ENCODE results near the gene RPL21. TPM values are rescaled to one million over a fixed set of nuclear protein-coding genes. Genes with fewer than 3 reads are reported as not detected.
"Not testable (repeated sequence)": the region's sequence is repeated elsewhere in the genome, so short reads cannot be mapped to it uniquely, and the experiment has no call there.

Gene RPL21
- total RNA-seq, 6 experiments from 2014 or later: 174 to 362 (median 317) TPM

- intact Hi-C loops (cut with DNase I): no loop called here
- no peaks in the 10 kb centered on the region for H3K36me3 ChIP-seq
- H3K9me3 ChIP-seq: no peaks in the 10 kb centered on the region
- H3K4me3 ChIP-seq: no peak overlapping the region
- DNase-seq (no peak), ATAC-seq (no peak)
- 83% methylated on average over 7 of the region's 19 CpGs for WGBS (ENCODE audit: insufficient coverage, low coverage, low lambda C conversion rate, missing lambda C conversion rate)
- no peaks in the 10 kb centered on the region for H3K4me1 ChIP-seq
- no peak overlapping the region for H3K27ac ChIP-seq
- TF ChIP-seq POLR2A (IDR thresholded peaks at IDR 0.05): no peak
- TF ChIP-seq, protein P1, sequence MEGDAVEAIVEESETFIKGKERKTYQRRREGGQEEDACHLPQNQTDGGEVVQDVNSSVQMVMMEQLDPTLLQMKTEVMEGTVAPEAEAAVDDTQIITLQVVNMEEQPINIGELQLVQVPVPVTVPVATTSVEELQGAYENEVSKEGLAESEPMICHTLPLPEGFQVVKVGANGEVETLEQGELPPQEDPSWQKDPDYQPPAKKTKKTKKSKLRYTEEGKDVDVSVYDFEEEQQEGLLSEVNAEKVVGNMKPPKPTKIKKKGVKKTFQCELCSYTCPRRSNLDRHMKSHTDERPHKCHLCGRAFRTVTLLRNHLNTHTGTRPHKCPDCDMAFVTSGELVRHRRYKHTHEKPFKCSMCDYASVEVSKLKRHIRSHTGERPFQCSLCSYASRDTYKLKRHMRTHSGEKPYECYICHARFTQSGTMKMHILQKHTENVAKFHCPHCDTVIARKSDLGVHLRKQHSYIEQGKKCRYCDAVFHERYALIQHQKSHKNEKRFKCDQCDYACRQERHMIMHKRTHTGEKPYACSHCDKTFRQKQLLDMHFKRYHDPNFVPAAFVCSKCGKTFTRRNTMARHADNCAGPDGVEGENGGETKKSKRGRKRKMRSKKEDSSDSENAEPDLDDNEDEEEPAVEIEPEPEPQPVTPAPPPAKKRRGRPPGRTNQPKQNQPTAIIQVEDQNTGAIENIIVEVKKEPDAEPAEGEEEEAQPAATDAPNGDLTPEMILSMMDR (IDR thresholded peaks at IDR 0.05): no peak
- H3K27me3 ChIP-seq: no peaks in the 10 kb centered on the region
Observed at GRCh38 chr13:27219611-27220010, 31.7 kb upstream of the RPL21 start.

GRCh38 chr13:27222100-27222499 lies 29.3 kb upstream of the RPL21 start:
- intact Hi-C loops (cut with DNase I); H3K4me3 ChIP-seq; H3K27me3 ChIP-seq; H3K4me1 ChIP-seq; H3K36me3 ChIP-seq; H3K9me3 ChIP-seq; DNase-seq; ATAC-seq; H3K27ac ChIP-seq: not testable (repeated sequence)
- 83% methylated on average over 1 of the region's 2 CpGs for WGBS (ENCODE audit: insufficient coverage, low coverage, low lambda C conversion rate, missing lambda C conversion rate)

- intact Hi-C loops (cut with DNase I): no loop called here
- H3K4me3 ChIP-seq: no peak overlapping the region
- no peaks in the 10 kb centered on the region for H3K9me3 ChIP-seq
- TF ChIP-seq, protein P1 (IDR thresholded peaks at IDR 0.05): no peak
- no peak for TF ChIP-seq POLR2A (IDR thresholded peaks at IDR 0.05)
- no peak for DNase-seq
- H3K36me3 ChIP-seq: no peaks in the 10 kb centered on the region
- 63% methylated on average over 2 of the region's 2 CpGs for WGBS (ENCODE audit: insufficient coverage, low coverage, low lambda C conversion rate, missing lambda C conversion rate)
- H3K27ac ChIP-seq: no peak overlapping the region
- no peaks in the 10 kb centered on the region for H3K27me3 ChIP-seq
- ATAC-seq: no peak
- H3K4me1 ChIP-seq: no peaks in the 10 kb centered on the region
Observed at GRCh38 chr13:27226991-27227390, 24.4 kb upstream of the RPL21 start.

DNA sequence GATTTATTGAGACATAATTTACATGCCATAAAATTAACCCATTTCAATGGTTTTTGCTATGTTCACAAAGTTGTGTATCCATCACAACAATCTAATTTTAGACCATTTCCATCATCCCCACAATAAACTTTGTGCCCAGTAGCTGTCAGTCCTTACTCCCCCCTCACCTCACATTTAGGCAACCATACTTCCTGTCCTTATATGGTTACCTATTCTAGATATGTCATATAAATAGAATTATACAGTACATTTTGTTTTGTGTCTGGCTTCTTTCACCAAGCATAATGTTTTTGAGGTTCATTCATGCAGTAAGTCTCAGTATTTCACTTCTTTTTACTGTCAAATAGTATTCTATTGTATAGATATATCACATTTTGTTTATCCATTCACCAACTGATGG lies 23.2 kb upstream of the RPL21 start:
- DNase-seq (no peak), ATAC-seq (no peak)
- no peaks in the 10 kb centered on the region for H3K4me1 ChIP-seq
- H3K4me3 ChIP-seq: no peak overlapping the region
- intact Hi-C loops (cut with DNase I): no loop called here
- H3K36me3 ChIP-seq: no peaks in the 10 kb centered on the region
- H3K27ac ChIP-seq: no peak overlapping the region
- H3K9me3 ChIP-seq: no peaks in the 10 kb centered on the region
- H3K27me3 ChIP-seq: no peaks in the 10 kb centered on the region
- TF ChIP-seq, protein P1 (IDR thresholded peaks at IDR 0.05): no peak
- no peak for TF ChIP-seq POLR2A (IDR thresholded peaks at IDR 0.05)

GRCh38 chr13:27229642-27230041 lies 21.7 kb upstream of the RPL21 start:
- H3K27ac ChIP-seq: no peak overlapping the region
- ATAC-seq (no peak), DNase-seq (no peak)
- WGBS (ENCODE audit: insufficient coverage, low coverage, low lambda C conversion rate, missing lambda C conversion rate): 87% methylated on average over 3 of the region's 3 CpGs
- no peaks in the 10 kb centered on the region for H3K27me3 ChIP-seq
- H3K36me3 ChIP-seq: no peaks in the 10 kb centered on the region
- H3K4me3 ChIP-seq: no peak overlapping the region
- no peak for TF ChIP-seq POLR2A (IDR thresholded peaks at IDR 0.05)
- TF ChIP-seq, protein P1 (IDR thresholded peaks at IDR 0.05): no peak
- H3K9me3 ChIP-seq: no peaks in the 10 kb centered on the region
- intact Hi-C loops (cut with DNase I): no loop called here
- no peaks in the 10 kb centered on the region for H3K4me1 ChIP-seq

Data from right lobe of liver (tissue), 6 donors.